GM12865 (cell line): Measurements from ENCODE around the gene SNRPA.

Experiments
- DNase-seq: peaks from one replicate; pipeline ENCODE4 v3.0.0; 2010; ENCODE audit warnings: low read depth
- H3K4me3 ChIP-seq: 2 replicates; pipeline ENCODE4 v1.5.1; 2011; ENCODE audit warnings: mild to moderate bottlenecking, low read depth, low read length, control low read depth
- TF ChIP-seq, protein P1 (sequence below): IDR thresholded peaks from 2 replicates; pipeline ENCODE4 v1.5.1; 2011; ENCODE audit warnings: low read length, control low read depth, low read depth, inconsistent platforms; ENCODE audit not compliant: insufficient read depth; ENCODE audit errors: missing control alignments

Gene SNRPA

DNA sequence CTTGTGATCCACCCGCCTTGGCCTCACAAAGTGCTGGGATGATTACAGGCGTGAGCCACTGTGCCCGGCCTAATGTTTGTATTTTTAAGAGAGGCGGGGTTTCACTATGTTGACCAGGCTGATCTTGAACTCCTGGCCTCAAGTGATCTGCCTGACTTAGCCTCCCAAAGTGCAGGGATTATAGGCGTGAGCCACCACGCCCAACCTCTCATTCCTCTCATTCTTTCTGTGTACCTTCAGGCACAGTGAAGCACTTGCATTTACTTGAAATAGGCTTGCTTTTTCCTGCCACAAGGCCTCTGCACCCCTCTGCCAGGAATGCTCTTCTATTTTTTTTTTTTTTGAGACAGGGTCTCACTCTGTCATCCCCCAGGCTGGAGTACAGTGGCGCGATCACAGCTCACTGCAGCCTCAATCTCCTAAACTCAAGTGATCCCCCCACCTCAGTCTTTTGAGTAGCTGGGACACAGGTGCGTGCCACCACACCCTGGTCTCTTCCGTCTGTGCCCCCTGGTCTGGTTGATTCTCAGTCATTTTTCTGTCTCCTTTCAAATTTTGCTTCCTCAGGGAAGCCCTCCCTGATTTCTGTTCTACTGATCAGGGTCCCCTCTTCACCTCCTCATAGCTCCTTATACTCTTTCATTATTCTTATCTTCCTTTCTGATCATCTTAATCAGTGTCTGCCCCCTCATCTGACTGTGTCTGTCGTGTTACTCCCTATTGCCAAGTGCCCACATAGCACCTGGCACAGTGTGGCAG lies 15.8 kb upstream of the SNRPA start:
- DNase-seq = no peak
- TF ChIP-seq, protein P1, sequence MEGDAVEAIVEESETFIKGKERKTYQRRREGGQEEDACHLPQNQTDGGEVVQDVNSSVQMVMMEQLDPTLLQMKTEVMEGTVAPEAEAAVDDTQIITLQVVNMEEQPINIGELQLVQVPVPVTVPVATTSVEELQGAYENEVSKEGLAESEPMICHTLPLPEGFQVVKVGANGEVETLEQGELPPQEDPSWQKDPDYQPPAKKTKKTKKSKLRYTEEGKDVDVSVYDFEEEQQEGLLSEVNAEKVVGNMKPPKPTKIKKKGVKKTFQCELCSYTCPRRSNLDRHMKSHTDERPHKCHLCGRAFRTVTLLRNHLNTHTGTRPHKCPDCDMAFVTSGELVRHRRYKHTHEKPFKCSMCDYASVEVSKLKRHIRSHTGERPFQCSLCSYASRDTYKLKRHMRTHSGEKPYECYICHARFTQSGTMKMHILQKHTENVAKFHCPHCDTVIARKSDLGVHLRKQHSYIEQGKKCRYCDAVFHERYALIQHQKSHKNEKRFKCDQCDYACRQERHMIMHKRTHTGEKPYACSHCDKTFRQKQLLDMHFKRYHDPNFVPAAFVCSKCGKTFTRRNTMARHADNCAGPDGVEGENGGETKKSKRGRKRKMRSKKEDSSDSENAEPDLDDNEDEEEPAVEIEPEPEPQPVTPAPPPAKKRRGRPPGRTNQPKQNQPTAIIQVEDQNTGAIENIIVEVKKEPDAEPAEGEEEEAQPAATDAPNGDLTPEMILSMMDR = no peak
- no peak overlapping the region for H3K4me3 ChIP-seq

DNA sequence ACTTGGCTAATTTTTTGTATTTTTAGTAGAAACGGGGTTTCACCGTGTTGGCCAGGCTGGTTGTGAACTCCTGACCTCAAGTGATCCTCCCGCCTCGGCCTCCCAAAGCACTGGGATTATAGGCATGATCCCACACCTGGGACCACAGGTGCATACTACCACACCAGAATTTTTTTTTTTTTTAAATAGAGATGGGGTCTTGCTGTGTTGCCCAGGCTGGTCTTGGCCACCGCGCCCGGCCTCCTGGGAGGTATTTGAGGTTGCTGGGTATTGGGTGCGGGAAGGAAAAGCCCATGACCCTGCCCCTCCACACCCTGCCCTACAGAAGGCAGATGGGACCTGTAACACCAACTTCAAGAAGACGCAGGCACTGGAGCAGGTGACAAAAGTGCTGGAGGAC lies 14.3 kb upstream of the SNRPA start:
- no peak overlapping the region for H3K4me3 ChIP-seq
- TF ChIP-seq, protein P1 = no peak
- DNase-seq = no peak

DNA sequence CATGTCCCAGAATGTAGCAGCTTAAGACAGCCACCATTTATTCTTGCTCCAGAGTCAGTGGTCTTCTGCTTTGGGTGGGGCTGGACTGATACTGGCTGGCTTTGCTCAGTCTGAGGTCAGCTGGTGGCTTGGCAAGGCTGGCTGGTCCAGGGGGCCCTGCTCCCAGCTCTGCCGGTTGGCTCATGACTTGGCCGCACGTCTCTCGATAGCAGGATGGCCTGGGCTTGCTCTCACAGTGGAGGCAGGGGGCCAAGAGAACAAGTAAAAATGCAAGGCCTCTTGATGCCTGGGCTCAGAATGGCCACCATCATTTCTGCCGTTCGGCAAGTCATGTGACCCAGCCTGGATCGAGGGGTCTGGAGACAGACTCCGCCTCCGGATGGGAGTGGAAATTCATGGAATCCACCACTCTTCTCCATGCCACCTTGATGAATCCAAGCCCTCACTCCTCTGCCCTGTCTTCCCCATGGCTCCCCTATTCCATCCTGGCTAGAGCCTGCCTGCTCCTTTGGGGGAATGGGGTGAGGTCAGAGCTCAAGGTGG lies 13.8 kb upstream of the SNRPA start:
- H3K4me3 ChIP-seq = no peak overlapping the region
- DNase-seq = no peak
- TF ChIP-seq, protein P1 = no peak

DNA sequence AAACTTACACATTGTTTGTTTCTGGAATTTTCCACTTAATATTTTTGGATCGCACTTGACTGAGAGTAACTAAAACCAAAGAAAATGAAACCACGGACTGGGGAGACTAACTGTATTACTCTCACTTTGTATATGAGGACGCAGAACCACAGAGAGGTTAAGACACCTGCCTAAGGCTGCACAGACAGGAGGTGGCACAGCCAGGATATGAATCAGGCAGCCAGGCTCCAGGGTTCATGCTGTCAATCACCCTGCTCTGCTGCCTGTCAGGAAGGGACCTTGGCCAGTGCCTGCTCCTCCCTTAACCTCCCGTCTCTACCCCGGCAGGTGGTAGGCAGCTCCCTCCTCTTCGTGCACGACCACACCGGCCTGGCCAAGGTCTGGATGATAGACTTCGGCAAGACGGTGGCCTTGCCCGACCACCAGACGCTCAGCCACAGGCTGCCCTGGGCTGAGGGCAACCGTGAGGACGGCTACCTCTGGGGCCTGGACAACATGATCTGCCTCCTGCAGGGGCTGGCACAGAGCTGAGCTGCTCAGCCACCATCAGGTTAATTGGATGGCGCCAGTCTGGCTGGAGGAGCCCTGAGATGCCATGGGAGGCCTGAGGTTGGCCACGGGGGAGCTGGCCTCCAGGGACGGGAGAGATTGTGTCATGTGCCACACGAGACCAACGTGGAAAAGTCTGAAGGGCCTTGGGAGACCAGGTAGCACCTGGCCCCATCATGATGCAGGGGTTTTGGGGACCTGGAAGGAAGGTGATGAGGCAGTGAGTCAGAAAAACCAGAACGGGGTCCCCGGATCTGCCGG lies 11.8 kb upstream of the SNRPA start:
- TF ChIP-seq, protein P1 = no peak

DNA sequence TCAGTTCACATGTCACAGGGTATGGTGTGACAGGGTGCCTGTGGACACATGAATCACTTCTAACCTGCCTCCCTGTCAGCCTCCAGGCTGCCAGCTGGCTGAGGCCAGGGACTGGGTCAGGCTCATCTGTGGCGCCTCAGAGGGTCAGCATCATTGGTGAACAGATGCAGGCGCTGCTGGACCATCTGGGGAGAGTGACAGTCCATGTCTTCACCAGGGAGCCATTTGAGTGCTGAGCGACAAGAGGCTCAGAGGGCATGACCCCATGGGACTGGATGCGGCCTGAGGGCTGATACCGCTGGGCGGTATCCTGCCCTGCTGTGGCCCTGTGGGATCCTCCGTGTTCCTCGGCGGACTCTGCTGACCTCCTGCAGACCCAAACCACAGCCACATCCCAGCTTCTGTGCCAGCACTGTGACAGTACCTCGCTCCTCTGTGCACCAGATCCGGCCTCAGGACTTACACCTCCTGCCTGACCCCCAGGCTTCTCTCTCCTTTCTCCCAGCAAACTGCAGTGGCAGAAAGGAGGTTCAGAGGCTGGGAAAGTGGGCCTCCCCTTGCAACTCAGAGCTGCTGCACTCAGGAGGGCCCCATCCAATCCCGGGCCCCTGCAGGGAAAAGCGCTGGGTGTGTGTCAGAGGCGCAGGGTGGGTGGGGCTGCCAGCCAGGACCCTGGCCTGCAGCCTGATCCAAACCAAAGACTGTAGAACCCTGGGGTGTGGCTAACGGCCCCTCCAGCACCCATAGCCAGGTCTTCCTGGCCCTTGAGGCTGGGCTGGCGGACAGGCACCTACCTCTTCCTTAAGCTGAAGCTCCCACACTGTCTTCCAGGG lies 10.9 kb upstream of the SNRPA start:
- no peak overlapping the region for H3K4me3 ChIP-seq
- TF ChIP-seq, protein P1 = no peak
- DNase-seq = no peak

More for the DNA sequence above, 11.8 kb upstream of the SNRPA start:
- no peak for DNase-seq
- H3K4me3 ChIP-seq = no peak overlapping the region

DNA sequence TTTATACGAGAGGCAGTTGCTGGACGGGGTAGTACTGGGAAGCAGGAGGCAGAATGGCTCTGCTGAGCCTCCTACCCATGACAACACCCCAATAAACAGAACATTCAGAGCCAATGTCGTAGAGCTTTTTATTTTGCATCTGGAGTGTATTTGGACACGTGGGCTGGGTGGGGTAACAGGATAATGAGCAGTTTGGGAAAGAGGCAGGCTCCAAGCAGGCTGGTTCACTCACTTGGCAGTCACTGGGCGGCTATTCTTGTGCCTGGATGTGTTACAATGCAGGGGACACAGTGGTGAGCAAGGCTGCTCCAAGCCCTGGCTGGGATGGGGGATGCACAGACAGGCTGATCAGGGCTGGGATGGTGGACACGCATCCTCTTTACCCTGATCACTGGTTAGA lies 10.3 kb upstream of the SNRPA start:
- TF ChIP-seq, protein P1 = no peak
- no peak overlapping the region for H3K4me3 ChIP-seq
- DNase-seq = no peak
